GM10248 (cell line): ENCODE measurements around the gene STRADB.

Experiments used
- CTCF ChIA-PET: fragments of 300-600 bp; sonication (Branson Sonifier 250); formaldehyde crosslinking; extraction: SDS; loops from one replicate; lab custom pipeline; 2021; ENCODE audit warnings: antibody characterized with exemption; lab: Yijun Ruan, JAX
- POLR2A ChIA-PET: fragments of 350-650 bp; sonication (Branson Sonifier 250); formaldehyde crosslinking; extraction: SDS; loops from one replicate; lab custom pipeline; 2020; ENCODE audit warnings: antibody characterized with exemption; lab: Yijun Ruan, JAX
- DNase-seq: peaks from one replicate; pipeline ENCODE4 v3.0.0; 2012; ENCODE audit errors: extremely low spot score
- TF ChIP-seq, protein P1 (sequence below): IDR thresholded peaks from 2 replicates; pipeline ENCODE4 v1.5.1; 2012; ENCODE audit warnings: mild to moderate bottlenecking, low read depth; ENCODE audit errors: extremely low read depth, missing control alignments, control extremely low read depth

The STRADB gene

GRCh38 chr2:201450954-201451291 is 617 bp upstream of the STRADB start:
- no peak for DNase-seq
- CTCF ChIA-PET: interaction anchor here (0.6 to 3.5 kb wide), 6 partner anchors 14 to 344 kb away, joined by 3 to 23 read pairs (median 4); no protein-coding TSS in a partner anchor
- TF ChIP-seq, protein P1, sequence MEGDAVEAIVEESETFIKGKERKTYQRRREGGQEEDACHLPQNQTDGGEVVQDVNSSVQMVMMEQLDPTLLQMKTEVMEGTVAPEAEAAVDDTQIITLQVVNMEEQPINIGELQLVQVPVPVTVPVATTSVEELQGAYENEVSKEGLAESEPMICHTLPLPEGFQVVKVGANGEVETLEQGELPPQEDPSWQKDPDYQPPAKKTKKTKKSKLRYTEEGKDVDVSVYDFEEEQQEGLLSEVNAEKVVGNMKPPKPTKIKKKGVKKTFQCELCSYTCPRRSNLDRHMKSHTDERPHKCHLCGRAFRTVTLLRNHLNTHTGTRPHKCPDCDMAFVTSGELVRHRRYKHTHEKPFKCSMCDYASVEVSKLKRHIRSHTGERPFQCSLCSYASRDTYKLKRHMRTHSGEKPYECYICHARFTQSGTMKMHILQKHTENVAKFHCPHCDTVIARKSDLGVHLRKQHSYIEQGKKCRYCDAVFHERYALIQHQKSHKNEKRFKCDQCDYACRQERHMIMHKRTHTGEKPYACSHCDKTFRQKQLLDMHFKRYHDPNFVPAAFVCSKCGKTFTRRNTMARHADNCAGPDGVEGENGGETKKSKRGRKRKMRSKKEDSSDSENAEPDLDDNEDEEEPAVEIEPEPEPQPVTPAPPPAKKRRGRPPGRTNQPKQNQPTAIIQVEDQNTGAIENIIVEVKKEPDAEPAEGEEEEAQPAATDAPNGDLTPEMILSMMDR: no peak
- POLR2A ChIA-PET: interaction anchor here (0.6 to 1.0 kb wide), 4 partner anchors 28 to 236 kb away, joined by 3 to 6 read pairs (median 3); no protein-coding TSS in a partner anchor

GRCh38 chr2:201452058-201452921 is 750 bp downstream of the STRADB start:
- POLR2A ChIA-PET: interaction anchor here (1.0 kb wide), 1 partner anchor 219 kb away, joined by 3 read pairs; no protein-coding TSS in a partner anchor
- CTCF ChIA-PET: interaction anchor here (1.0 to 3.5 kb wide), 4 partner anchors 9 to 219 kb away, joined by 3 to 23 read pairs (median 6); no protein-coding TSS in a partner anchor
- TF ChIP-seq, protein P1: no peak
- no peak for DNase-seq

GRCh38 chr2:201452922-201453643 is 1.5 kb downstream of the STRADB start:
- CTCF ChIA-PET: interaction anchor here (1.0 to 3.5 kb wide), 3 partner anchors 8 to 220 kb away, joined by 3 to 23 read pairs (median 6); no protein-coding TSS in a partner anchor
- TF ChIP-seq, protein P1: no peak
- no peak for DNase-seq
- POLR2A ChIA-PET: no interaction called here

DNA sequence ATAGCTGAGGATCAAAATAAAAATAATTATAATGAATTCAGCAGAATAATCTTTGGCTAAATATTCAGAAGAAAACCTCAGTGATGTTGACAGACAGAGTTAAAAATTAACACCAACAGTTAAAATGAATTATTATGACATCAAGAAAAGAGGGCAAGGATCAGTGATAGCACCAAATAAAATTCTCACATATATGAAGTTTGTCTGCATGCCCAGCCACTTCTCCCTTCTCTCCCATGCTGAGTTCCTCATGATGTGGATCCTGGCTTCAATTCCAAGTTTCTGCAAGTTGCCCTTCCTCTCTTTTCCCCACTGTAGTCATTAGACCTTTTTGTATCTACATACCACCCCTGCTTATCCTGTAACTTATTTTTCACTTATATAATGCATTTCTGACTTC is 6.8 kb downstream of the STRADB start:
- no peak for DNase-seq
- CTCF ChIA-PET: interaction anchor here (1.2 kb wide), 1 partner anchor 222 kb away, joined by 3 read pairs; no protein-coding TSS in a partner anchor
- TF ChIP-seq, protein P1: no peak
- POLR2A ChIA-PET: no interaction called here

DNA sequence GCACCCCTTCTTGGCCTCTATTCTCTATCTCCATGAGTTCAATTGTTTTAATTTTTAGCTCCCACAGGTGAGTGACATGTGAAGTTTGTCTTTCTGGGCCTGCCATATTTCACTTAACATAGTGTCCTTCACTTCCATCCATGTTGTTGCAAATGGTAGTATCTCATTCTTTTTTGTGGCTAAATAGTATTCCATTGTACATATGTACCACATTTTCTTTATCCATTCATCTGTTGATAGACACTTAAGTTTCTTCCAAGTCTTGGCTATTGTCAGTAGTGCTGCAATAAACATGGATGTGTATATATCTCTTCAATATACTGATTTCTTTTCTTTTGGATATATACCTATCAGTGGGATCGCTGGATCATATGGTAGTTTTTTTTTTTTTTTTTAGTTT is 9.0 kb downstream of the STRADB start:
- TF ChIP-seq, protein P1: no peak
- CTCF ChIA-PET: interaction anchor here (1.3 kb wide), 2 partner anchors 8 to 228 kb away, joined by 4 to 6 read pairs; no protein-coding TSS in a partner anchor
- POLR2A ChIA-PET: no interaction called here
- DNase-seq: no peak

DNA sequence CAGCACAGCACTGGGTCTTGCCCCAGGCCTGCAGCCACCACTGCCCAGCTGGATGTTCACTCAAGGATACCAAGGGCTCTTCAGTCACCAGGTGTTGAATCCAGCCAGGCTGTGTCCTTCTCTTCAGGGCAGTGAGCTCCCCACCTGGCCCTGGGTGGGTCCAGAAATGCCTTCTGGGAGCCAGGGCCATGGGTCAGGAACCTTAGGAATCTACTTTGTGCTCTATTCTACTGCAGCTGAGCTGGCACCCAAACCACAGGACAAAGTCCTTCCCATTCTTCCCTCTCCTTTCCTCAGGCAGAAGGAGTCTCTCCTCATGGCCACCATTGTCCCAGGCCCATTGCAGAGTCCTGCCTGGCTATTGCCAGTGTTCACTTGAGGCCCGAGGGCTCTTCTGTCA is 13.0 kb downstream of the STRADB start:
- TF ChIP-seq, protein P1: no peak
- CTCF ChIA-PET: interaction anchor here (1.3 kb wide), 1 partner anchor 13 kb away, joined by 4 read pairs; the partner anchor contains the start of genes STRADB and TRAK2
- POLR2A ChIA-PET: no interaction called here
- DNase-seq: no peak
